GM18907 (cell line): ENCODE results near the gene ARHGAP15.

Experiments used
- ATAC-seq: cut with Tn5 transposase; IDR thresholded peaks from one replicate; pipeline ENCODE4 v1.9.1; 2021; ENCODE audit warnings: mild to moderate bottlenecking, moderate library complexity; ENCODE audit not compliant: unreplicated experiment

ARHGAP15 gene

DNA sequence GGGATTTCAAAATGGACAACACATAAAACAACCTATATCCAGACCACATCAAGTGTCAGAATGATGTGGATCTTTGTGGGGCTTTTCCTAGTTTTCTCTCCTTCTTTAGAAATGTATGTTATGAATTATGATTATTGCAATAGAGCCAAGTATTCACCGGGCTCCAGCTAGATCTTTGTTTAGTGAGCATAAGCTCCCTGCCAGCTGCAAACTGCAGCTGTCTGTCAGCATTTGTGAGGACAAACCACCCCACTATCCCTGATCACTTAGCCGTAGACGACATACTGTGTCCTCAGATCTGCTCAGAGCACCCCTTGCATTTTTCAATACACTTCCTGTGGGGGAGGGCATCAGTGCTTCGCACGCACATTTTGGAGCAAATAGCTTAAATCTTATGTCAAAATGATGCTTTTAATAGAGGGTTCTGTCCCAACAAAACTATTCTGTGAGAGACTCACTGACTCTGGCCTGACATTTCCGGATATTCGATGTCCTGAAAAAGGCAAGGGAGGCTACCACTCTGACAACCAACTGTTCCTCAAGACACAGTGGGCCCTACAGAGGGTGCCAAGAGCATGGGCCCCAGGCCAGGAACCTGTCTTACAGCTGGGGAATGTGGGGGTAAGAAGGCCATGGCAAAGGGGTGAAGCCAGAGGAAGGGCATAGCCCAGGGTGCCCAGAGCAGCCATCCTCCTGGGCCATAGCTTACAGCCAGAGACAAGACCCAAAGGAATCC lies 346.0 kb downstream of the ARHGAP15 start:
- ATAC-seq = no peak

GRCh38 chr2:143476336-143477087 lies 347.3 kb downstream of the ARHGAP15 start:
- no peak for ATAC-seq

GRCh38 chr2:143477714-143478443 lies 348.7 kb downstream of the ARHGAP15 start:
- peak; percentile 65 for ATAC-seq

DNA sequence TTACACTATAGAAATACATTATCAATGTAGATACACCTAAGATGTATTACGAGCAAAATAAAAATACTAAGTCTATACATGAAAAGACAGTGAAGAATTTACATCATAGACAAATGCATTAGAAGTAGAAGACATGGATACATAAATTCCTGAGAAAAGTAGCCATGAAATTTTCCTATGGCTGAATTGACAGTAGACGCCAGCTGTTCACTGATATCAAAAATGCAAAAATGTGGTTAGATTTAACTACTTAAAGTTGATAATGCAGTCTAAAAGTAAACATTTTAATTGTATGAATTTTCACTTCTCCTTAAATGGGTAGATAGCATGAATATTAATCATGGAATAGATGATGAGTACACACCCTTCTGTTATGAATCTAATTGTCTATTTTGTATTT lies 350.9 kb downstream of the ARHGAP15 start:
- ATAC-seq = no peak

DNA sequence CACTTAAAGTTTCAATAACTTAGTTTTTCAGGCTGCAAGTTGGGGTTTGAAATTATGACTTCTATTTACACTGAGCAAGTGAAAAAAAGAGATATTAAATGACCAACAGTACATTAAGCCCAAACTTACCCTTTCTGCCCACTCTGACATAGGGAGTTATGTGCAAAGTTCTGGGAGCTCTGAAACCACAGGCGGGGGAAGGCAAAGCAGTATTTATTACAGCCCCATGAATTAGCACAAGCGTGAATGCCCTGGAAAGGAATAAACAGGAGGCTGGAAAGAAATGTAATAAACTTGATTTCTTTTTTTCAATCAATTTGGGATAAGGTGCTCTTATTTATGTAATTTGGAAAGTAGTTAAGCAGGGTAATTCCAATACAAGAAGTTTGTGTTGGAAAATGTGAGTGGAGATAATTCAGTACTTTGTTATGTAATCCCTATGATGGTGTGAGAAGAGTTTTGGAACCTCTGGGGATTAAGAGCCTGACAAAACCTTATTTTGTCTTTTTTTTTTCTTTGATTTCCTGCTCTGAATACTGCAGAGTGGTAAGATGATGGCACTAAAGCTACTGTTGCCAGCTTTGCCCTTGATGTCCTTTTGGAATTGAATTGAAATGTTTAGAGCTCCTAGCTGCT lies 351.5 kb downstream of the ARHGAP15 start:
- ATAC-seq = no peak

DNA sequence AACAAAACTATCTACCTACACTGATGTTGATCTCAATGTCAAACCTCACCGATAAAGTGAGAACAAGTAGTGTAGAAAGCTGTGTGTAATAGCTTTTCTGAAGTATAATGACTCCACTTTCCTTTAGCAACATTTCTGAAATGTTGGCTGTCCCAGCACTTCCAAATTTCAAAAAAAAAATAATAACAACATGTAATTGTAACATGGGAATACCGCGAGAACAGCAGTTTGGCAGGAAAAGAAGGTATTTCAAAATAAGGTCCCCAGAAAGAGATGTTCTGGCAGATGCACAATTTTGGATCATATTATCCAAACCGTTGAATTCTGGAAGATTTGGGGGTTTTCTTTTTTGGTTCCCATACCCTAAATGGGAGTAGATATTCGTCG lies 352.0 kb downstream of the ARHGAP15 start:
- ATAC-seq = no peak

DNA sequence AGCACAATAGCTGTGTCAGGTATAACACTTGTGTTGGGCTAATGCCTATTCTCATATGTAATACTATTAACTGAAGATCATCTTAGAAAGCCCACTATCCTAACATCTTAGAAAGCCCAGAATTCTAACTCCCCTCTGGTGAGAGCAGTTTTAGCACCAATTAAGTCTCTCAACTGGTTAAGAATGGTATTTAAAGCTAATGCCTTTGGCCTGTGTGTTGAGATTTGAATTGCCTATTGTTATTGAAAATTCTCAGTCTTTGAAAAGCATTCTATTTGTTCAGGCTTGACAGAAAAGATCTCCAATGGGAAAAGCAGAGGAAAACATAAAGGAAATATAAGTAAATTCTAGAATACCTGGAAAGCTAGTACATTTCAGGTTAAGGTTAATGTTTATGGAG lies 352.5 kb downstream of the ARHGAP15 start:
- no peak for ATAC-seq

DNA sequence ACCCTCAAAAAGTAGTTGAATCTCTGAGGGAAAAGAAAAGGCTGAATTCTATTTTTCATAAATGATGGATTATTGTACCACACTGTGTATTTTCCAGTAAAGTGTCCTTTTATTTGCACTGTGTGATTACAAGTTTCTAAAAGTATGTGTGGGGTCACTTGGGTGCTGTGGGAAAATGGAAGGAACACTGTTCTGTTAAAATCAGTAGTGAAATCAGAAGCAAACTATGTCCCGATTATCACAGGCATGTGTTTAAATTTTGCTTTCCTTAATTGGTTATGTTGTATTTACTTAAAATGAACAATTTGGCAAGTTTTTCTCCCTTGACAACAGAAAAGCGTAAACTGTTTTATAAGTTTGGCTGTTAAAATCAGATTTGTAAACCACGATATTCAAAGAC lies 353.1 kb downstream of the ARHGAP15 start:
- ATAC-seq = no peak

DNA sequence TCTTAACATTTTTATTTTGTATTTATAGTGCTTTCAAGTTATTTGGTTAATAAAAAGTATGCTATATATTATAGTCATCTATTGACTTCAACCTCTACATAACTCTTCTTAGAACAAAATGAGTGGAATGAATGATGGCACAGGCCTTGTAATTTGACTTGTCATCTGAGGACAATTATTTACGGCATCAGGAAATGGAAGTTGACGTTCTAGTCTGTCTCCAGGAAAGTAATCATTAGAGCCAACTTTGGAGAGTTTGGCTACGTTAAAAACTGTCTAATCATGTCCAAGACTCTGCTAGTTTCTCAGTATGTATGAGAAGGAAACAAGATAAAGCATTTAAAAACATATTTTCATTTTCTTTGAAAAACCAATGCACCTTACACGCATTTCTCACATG lies 353.6 kb downstream of the ARHGAP15 start:
- ATAC-seq = no peak

DNA sequence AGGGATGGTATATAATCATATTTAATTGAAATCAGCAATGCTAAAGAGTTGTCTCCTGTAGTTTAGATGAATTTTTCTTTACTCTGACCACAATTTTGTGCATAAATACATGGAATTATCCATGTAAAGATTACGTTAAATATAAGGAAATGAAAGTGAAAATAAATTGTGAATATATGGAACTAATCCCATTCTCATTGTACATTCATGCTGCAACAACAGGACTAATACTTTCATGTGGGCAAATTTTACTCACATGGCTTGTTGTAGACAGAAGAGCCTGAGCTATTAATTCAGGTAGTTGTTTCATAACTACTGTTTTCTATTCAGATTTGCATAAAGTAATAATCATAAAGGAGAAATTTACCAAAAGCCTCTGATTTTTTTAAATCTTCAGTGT lies 357.8 kb downstream of the ARHGAP15 start:
- ATAC-seq = no peak

DNA sequence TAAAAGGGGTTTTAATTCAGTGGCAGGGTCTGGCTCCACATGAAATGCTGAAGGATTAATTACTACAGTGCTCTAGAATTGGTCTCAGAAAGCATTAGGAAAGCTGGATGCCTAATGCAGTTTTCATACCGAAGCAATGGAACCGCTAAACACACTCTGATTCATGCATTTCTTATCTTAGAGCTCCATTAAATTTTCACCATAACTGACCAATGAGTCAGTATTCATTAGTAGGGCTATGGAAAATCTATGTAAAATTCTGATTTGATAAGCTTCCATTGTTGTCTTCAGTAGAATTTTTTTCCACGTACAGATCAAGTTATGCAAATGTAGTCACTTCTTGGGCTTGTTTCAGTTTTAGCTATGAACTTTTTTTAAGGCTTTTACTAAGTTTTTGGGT lies 359.9 kb downstream of the ARHGAP15 start:
- no peak for ATAC-seq

GRCh38 chr2:143491131-143491530 lies 361.9 kb downstream of the ARHGAP15 start:
- ATAC-seq = no peak

DNA sequence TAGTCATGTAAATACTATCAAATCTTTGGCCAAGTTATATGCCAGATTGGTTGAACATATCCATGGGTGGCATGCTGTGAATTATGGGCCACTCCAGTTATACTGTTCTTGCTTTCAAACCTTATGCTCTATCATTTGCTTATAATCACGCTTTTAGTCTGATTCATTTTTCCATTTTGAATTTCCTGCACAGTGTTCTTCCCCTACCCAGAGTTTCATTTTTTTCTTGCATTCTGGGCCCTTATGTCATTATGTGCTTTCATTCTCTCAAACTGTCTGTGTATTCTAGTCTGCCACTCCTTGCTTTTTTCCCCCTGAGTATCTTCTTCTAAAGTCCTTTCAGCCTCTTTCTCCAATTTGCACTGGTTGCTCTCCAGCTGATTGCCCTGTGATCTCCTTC lies 364.1 kb downstream of the ARHGAP15 start:
- ATAC-seq = no peak

DNA sequence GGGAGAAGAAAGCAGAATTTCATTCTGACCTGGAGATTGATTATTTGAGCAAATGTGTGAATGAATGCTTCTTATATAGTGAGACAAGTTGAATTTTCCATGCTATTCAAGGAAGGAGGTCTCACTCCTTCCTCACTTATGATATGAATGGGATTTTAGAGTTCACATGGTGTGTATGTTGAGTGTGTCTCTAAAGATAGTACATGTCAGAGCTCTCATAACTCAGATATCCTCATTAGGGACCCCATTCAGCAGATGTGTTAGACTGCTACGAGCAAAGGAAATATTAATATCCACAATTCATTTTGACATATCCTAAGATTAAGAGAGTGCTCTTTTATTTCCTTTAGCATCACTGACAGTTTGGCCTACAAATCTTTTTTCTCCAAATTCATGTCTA lies 368.5 kb downstream of the ARHGAP15 start:
- no peak for ATAC-seq

DNA sequence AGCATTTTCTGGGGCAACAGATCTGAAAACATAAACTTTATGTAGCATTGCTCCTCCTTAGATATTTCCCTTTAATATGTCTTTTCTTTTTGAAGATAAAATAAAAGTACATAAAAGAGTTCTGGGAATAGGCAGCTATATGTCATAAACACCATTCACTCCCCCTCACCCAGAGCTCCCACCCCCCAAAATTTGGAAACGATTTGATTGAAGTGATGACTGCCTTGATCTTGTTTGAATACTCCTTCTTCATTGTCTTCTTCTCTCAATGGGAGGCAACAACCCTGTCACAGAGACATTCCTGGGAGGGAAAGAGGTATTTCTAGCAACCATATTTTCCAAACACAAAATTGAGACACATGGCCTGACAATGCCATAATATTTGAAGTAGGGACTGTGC lies 369.3 kb downstream of the ARHGAP15 start:
- no peak for ATAC-seq

GRCh38 chr2:143499061-143499460 lies 369.8 kb downstream of the ARHGAP15 start:
- no peak for ATAC-seq

DNA sequence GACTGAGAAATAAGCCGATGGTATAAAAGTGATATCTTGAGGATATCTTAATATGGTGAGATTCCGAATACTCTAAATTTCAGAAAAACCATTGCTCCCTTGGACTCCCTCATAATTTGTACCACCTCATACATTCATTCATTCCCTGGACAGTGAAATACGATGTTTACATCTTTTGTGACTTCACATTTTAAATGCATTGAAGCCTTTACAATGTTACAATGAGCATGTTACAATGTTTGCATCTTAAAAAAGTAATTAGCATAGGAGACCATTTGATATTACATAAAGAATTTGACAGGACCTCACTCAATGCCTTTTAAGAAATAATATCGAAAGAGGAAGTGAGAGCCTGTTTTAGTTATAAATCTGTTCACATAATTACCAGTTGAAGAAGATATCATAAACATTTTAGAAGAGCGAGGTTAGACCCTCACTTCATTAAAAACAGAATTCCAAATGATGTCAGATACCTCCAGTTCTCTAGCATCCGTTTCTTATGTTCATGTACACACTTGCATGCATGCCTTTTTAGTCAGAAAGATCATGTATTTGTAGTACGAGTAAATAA lies 372.0 kb downstream of the ARHGAP15 start:
- ATAC-seq = no peak

DNA sequence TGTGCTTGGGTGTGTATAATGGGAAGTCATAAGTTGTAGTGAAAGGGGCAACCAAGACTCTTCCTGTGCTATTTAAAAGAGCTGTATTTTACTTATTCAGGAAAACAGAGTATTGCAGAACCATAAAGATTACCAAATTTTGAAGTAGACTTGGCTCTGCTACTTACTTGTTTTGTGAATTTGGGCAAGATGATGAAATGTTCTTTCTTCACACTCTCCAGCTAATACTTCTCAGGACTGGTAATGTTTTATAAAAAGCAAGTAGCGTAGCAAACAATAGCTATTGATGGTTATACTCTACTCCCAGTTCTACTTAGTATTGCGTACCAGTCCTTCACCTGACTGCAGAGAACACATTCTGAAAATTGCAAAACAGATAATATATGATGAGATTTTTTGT lies 374.1 kb downstream of the ARHGAP15 start:
- no peak for ATAC-seq

GRCh38 chr2:143504397-143504796 lies 375.2 kb downstream of the ARHGAP15 start:
- ATAC-seq = no peak

DNA sequence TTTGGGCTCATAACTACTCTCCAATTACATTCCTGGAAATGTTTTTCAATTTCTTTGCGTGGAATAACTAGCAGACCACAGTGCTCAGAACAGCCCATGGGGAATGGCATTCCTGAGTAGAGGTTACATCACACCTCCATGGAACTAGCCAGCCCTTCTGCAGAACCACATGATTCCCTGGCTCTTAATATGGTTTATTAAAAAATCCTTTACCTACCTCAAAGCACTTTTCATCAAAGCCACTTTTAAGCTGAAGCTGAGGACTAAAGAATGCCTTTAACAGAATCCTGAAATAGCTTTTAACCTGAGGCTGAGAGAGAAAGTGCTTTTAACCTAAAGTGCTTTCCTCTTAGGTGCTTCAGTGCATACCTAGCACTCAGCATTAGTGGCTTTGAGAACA lies 376.3 kb downstream of the ARHGAP15 start:
- no peak for ATAC-seq

GRCh38 chr2:143513081-143513480 lies 383.9 kb downstream of the ARHGAP15 start:
- peak; percentile 82 for ATAC-seq
